HepG2 (cell line): ENCODE results near the gene SEMA3F. TPM values are rescaled to one million over a fixed set of nuclear protein-coding genes. Genes with fewer than 3 reads are reported as not detected.
A peak's percentile ranks its signal among the peaks of the same experiment; 100 is the strongest.

Experiments
- ATAC-seq: fragments of 200-7000 bp; cut with Tn5 transposase; 3 replicates; pipeline ENCODE4 v1.9.1; 2020; ENCODE audit warnings: mild to moderate bottlenecking, moderate library complexity
- BruUV-seq: library from RNA; stranded (reverse); fragments of 400-500 nt; replicated peaks from 2 replicates; lab custom pipeline; 2021; lab: Mats Ljungman, UMichigan
- CTCF ChIA-PET: fragments of 300-600 bp; formaldehyde crosslinking; extraction: SDS; loops from one replicate; lab custom pipeline; 2021; ENCODE audit warnings: low total read pairs, inconsistent platforms, low intra/inter-chr PET ratio; lab: Yijun Ruan, JAX
- POLR2A ChIA-PET: fragments of 350-600 bp; sonication (Branson Sonifier 250); formaldehyde crosslinking; loops from one replicate; lab custom pipeline; 2020; ENCODE audit warnings: antibody characterized with exemption, inconsistent platforms; lab: Yijun Ruan, JAX
- DNase-seq: peaks from one replicate; pipeline ENCODE4 v3.0.0-alpha.2; 2015; ENCODE audit warnings: low spot score
- FAIRE-seq: peaks from 3 replicates; lab custom pipeline; 2011; peaks lifted over from hg19 to GRCh38; lab: Jason Lieb, UNC
- H2AFZ ChIP-seq: one replicate; pipeline ENCODE4 v1.6.1; 2011; ENCODE audit warnings: low read length, inconsistent platforms
- H3K27ac ChIP-seq: fragments of 300-600 bp; 3 replicates; pipeline ENCODE4 v1.8.0; 2011; ENCODE audit warnings: mixed run types, mild to moderate bottlenecking, mixed read lengths, low read length, inconsistent platforms; ENCODE audit not compliant: insufficient read depth; ENCODE audit errors: extremely low read length
- H3K27me3 ChIP-seq, 2 experiments: fragments of 200-600 bp in 1 of 2; 2 replicates in 1 of 2; 3 replicates in 1 of 2; pipeline versions ENCODE4 v1.6.0 to v1.8.0; 2011; ENCODE audit warnings: low read length in 2 of 2, mild to moderate bottlenecking in 2 of 2, moderate library complexity in 2 of 2, inconsistent platforms in 1 of 2; ENCODE audit not compliant: insufficient read depth in 2 of 2, control insufficient read depth in 1 of 2
- H3K36me3 ChIP-seq, 2 experiments: fragments of 200-600 bp in 1 of 2; replicated peaks in 1 of 2; 2 replicates in 1 of 2; 3 replicates in 1 of 2; pipeline versions ENCODE4 v1.5.1 to v1.8.0; 2011; ENCODE audit warnings: low read length in 2 of 2, inconsistent platforms in 1 of 2; ENCODE audit not compliant: insufficient read depth in 2 of 2, control insufficient read depth in 1 of 2
- H3K4me1 ChIP-seq: 2 replicates; pipeline ENCODE4 v1.5.1; 2012; ENCODE audit warnings: low read length, inconsistent platforms; ENCODE audit not compliant: insufficient read depth
- H3K4me2 ChIP-seq: 2 replicates; pipeline ENCODE4 v1.6.0; 2011; ENCODE audit warnings: low read depth, low read length, inconsistent platforms
- H3K4me3 ChIP-seq, 3 experiments: fragments of 200-600 bp in 1 of 3; sonication (generic), shearing (Covaris generic) in 1 of 3; replicated peaks in 1 of 3; 2 replicates each; pipeline ENCODE4 v1.5.1; 2011 to 2016; ENCODE audit warnings: low read length in 3 of 3, inconsistent platforms in 2 of 3, low read depth in 2 of 3, mild to moderate bottlenecking in 2 of 3, control low read depth in 1 of 3, mixed read lengths in 1 of 3; ENCODE audit not compliant: insufficient read depth in 1 of 3
- H3K79me2 ChIP-seq: one replicate; pipeline ENCODE4 v1.6.1; 2011; ENCODE audit warnings: low read length, inconsistent platforms; ENCODE audit not compliant: insufficient read depth
- H3K9ac ChIP-seq: 2 replicates; pipeline ENCODE4 v1.6.0; 2011; ENCODE audit warnings: mild to moderate bottlenecking, low read depth, low read length, inconsistent platforms; ENCODE audit not compliant: insufficient read depth
- H3K9me3 ChIP-seq: 2 replicates; pipeline ENCODE4 v1.5.1; 2012; ENCODE audit warnings: mild to moderate bottlenecking, low read length
- H4K20me1 ChIP-seq: 2 replicates; pipeline ENCODE4 v1.6.0; 2011; ENCODE audit warnings: inconsistent platforms, mild to moderate bottlenecking, low read length, moderate library complexity; ENCODE audit not compliant: insufficient read depth
- CSRNP2 ChIP-seq: sonication (generic); formaldehyde crosslinking; conservative IDR thresholded peaks from 2 replicates; pipeline ENCODE4 v1.8.0; 2022; ENCODE audit warnings: low read depth, missing genetic modification reagents
- HNF4A ChIP-seq: sonication (generic); formaldehyde crosslinking; IDR thresholded peaks from 2 replicates; pipeline ENCODE4 v1.4.0; 2020; ENCODE audit warnings: missing genetic modification reagents
- POLR2AphosphoS5 ChIP-seq: IDR thresholded peaks from 2 replicates; pipeline ENCODE4 v1.6.1; 2012; ENCODE audit warnings: low read depth, low read length
- UBTF ChIP-seq: sonication (generic); formaldehyde crosslinking; IDR thresholded peaks from 2 replicates; pipeline ENCODE4 v1.4.0; 2020; ENCODE audit warnings: mild to moderate bottlenecking, missing genetic modification reagents
- ZNF687 ChIP-seq: sonication (generic); formaldehyde crosslinking; IDR thresholded peaks from 2 replicates; pipeline ENCODE4 v1.5.1; 2020; ENCODE audit warnings: mild to moderate bottlenecking, missing genetic modification reagents, moderate library complexity
- WGBS: methylation state at CpG from one replicate; pipeline ENCODE4 v1.1.6; 2017; ENCODE audit warnings: low lambda C conversion rate; 5-methylcytosine and 5-hydroxymethylcytosine counted together
- in situ Hi-C: cut with HindIII; loops from 2 replicates; pipeline ENCODE4 v1.10.0; 2017; ENCODE audit warnings: low pct_unique_long_range_greater_than_20kb; ENCODE audit not compliant: extremely low pct_ligation_motif_present
- intact Hi-C: fragments of 100-400 bp; cut with micrococcal nuclease; formaldehyde crosslinking; loops from one replicate; pipeline ENCODE4 v1.10.0; 2022; ENCODE audit not compliant: unreplicated experiment
- polyA plus RNA-seq, 8 experiments: library from polyadenylated mRNA; depleted of rRNA in 3 of 8; stranded (reverse) in 7 of 8; unstranded in 1 of 8; fragments of >200 nt; fragmentation: Illumina TruSeq in 4 of 8; extraction: Trizol in 4 of 8; gene quantifications; 2 replicates each; pipeline versions ENCODE4 v1.2.1 to v1.2.3, GENCODE V29; 2011 to 2016; ENCODE audit warnings: low read depth in 4 of 8, missing spikeins in 1 of 8, mixed read lengths in 1 of 8; ENCODE audit not compliant: insufficient read depth in 1 of 8
- total RNA-seq, 5 experiments: library from RNA; depleted of rRNA; stranded (reverse); fragments of >200 nt; fragmentation: Illumina TruSeq; extraction: Trizol; gene quantifications; 2 replicates each; pipeline ENCODE4 v1.2.3, GENCODE V29; 2016; ENCODE audit warnings: low read depth in 1 of 5

Gene SEMA3F
- total and polyA plus RNA-seq, 2 of the 13 experiments (the other 11 are each of a cell fraction or from before 2014, with no cell fraction given), result 7.6 to 17.2 TPM

- H3K4me3 ChIP-seq, result peak overlapping the region in 1 of 3 experiments; percentile 60; a peak in 1 of 6 replicates
- in situ Hi-C loops, result no loop called here
- TF ChIP-seq ZNF687 (CRISPR knock-in tag), result peak; percentile 33
- no peak for TF ChIP-seq POLR2AphosphoS5
- 0 out of 2 replicates have a peak, but pooled peaks have one; percentile 9 for TF ChIP-seq HNF4A (CRISPR knock-in tag)
- TF ChIP-seq CSRNP2 (CRISPR knock-in tag), result no peak
- 0 out of 2 replicates have a peak, but pooled peaks have one; percentile 15 for TF ChIP-seq UBTF (CRISPR knock-in tag)
- no peaks in the 10 kb centered on the region for H3K9me3 ChIP-seq
- H3K27ac ChIP-seq, result peak overlapping the region; percentile 68
- ATAC-seq, result no peak
- H3K9ac ChIP-seq, result peak overlapping the region; percentile 30; the same call in 1 of the 2 replicates
- WGBS, result 55% methylated on average over 11 of the region's 15 CpGs
- no peaks in the 10 kb centered on the region for H3K27me3 ChIP-seq
- FAIRE-seq, result no peak
- CTCF ChIA-PET, result no interaction called here
- H4K20me1 ChIP-seq, result no peaks in the 10 kb centered on the region
- DNase-seq, result no peak
- H3K4me1 ChIP-seq, result peaks cover 93% of the 10 kb centered on the region
- H3K79me2 ChIP-seq, result peaks cover 5% of the 10 kb centered on the region
- 0 out of 5 replicates have a peak, but pooled peaks cover 0 to 3% of the 10 kb centered on the region in 2 experiments for H3K36me3 ChIP-seq
- no TSS peak for BruUV-seq
- POLR2A ChIA-PET, result interaction anchor here (1.4 kb wide), 1 partner anchor 10 kb away, joined by 4 read pairs; no protein-coding TSS in a partner anchor
- no peak overlapping the region for H2AFZ ChIP-seq
- intact Hi-C loops, result no loop called here
- peak overlapping the region; percentile 68 for H3K4me2 ChIP-seq
Observed at GRCh38 chr3:50165910-50166538, 10.9 kb downstream of the SEMA3F start.
